GM19238 (cell line): Measurements from ENCODE around the gene MKLN1.
A peak's percentile ranks its signal among the peaks of the same experiment; 100 is the strongest.
"Not testable (repeated sequence)": the region's sequence is repeated elsewhere in the genome, so short reads cannot be mapped to it uniquely, and the experiment has no call there.

Experiments used
- DNase-seq: peaks from one replicate; pipeline ENCODE4 v3.0.0; 2011; ENCODE audit warnings: low spot score; ENCODE audit not compliant: insufficient read length

The MKLN1 gene

GRCh38 chr7:131312838-131313237 is 14.8 kb upstream of the MKLN1 start:
- DNase-seq, result no peak

- DNase-seq, result no peak
Observed at GRCh38 chr7:131320603-131321002, 7.1 kb upstream of the MKLN1 start.

GRCh38 chr7:131321656-131322055 is 6.0 kb upstream of the MKLN1 start:
- DNase-seq, result no peak

- DNase-seq, result no peak
Observed at GRCh38 chr7:131322061-131322460, 5.6 kb upstream of the MKLN1 start.

GRCh38 chr7:131322861-131323260 is 4.8 kb upstream of the MKLN1 start:
- no peak for DNase-seq

- DNase-seq, result no peak
Observed at GRCh38 chr7:131325179-131325840, 2.4 kb upstream of the MKLN1 start.

GRCh38 chr7:131326576-131326975 is 1.1 kb upstream of the MKLN1 start:
- no peak for DNase-seq

GRCh38 chr7:131327049-131327625 is 539 bp upstream of the MKLN1 start:
- peak; percentile 16 for DNase-seq

GRCh38 chr7:131328377-131329175 is 900 bp downstream of the MKLN1 start:
- DNase-seq, result no peak

GRCh38 chr7:131329176-131329570 is 1.5 kb downstream of the MKLN1 start:
- no peak for DNase-seq

- no peak for DNase-seq
Observed at GRCh38 chr7:131330299-131330698, 2.6 kb downstream of the MKLN1 start.

- DNase-seq, result no peak
Observed at GRCh38 chr7:131331806-131332205, 4.1 kb downstream of the MKLN1 start.

- not testable (repeated sequence) for DNase-seq
Observed at GRCh38 chr7:131332729-131333128, 5.1 kb downstream of the MKLN1 start.

- DNase-seq, result no peak
Observed at GRCh38 chr7:131335639-131336381, 8.1 kb downstream of the MKLN1 start.

GRCh38 chr7:131336956-131337355 is 9.3 kb downstream of the MKLN1 start:
- no peak for DNase-seq

- DNase-seq, result no peak
Observed at GRCh38 chr7:131338173-131338572, 10.5 kb downstream of the MKLN1 start.

- DNase-seq, result no peak
Observed at GRCh38 chr7:131338691-131339390, 11.2 kb downstream of the MKLN1 start.

GRCh38 chr7:131341690-131342089 is 14.0 kb downstream of the MKLN1 start:
- DNase-seq, result no peak

GRCh38 chr7:131342864-131343442 is 15.3 kb downstream of the MKLN1 start:
- DNase-seq, result no peak

- no peak for DNase-seq
Observed at GRCh38 chr7:131346885-131347592, 19.4 kb downstream of the MKLN1 start.
